DOHH2 (cell line): ENCODE measurements around the gene CRADD.

Source experiments
- CTCF ChIP-seq: fragments of 200-600 bp; sonication (generic); IDR thresholded peaks from one replicate; pipeline ENCODE4 v1.5.1; 2014; ENCODE audit warnings: antibody characterized with exemption, mild to moderate bottlenecking, low read depth, low read length; ENCODE audit not compliant: poor library complexity, severe bottlenecking
- EZH2phosphoT487 ChIP-seq: fragments of 200-600 bp; sonication (generic); IDR thresholded peaks from 2 replicates; pipeline ENCODE4 v1.6.1; 2017; ENCODE audit warnings: borderline replicate concordance, mild to moderate bottlenecking, antibody characterized with exemption, low read length, moderate library complexity, mixed read lengths

GRCh38 chr12:93696462-93696861 is 19.3 kb downstream of the CRADD start:
- TF ChIP-seq CTCF (no peak), EZH2phosphoT487 (no peak)
